ENCODE results near the gene FIGLA. TPM values are rescaled to one million over a fixed set of nuclear protein-coding genes. Genes with fewer than 3 reads are reported as not detected.

The FIGLA gene
- total and polyA plus RNA-seq, 2 of the 8 experiments (the other 6 are each of a cell fraction or from before 2014, with no cell fraction given): not detected

DNA sequence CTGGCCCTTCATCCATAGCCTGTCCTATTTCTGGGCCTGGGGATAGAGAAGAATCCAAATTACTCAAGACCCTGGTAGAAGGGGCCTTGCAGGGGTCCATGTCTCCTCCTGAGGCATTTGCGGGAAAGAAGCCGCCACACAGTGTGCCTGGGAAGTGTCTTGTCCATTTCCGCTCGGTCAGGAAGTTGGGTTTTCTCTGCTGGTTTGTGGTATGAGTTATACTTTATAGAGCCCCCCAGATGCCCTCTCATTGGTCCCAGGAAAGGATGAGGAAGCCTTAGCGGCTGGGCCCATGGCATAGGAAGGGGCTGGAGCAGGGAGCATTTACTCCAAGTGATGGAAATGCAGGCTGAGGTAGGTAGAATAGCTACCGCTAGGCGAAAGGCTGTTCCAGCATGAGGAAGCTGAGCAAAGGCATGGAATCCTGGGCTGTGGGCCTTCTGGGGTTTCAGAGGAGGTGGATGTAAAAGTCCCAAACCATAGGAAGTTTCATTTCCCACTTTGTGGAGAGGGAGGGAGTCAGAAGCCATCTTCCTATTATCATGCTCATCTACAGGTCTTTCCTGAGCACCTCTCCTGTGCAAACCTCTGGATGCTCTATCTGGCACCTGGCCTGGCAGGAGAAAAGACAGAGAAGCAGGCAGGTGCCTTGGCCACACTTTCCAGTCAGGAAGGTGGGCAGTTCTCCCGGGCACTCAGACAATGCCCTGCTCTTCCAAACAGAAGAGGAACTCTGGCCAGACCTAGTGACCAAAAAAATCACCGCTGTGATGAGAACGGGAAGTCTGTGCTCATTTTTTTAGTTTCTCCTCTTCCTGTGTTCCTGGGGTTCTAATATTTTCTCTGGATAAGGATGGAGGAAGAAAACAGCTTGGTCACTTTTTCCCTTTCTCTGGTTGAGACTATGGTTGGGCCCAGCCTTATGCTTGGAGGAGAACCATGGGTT is 47.8 kb upstream of the FIGLA start:
- H3K4me2 ChIP-seq (ENCODE audit: insufficient read depth in 1 of 2, low read depth in 2 of 2, low read length in 2 of 2): no peak overlapping the region
- no peaks in the 10 kb centered on the region; a peak in 1 of 7 replicates for H3K4me1 ChIP-seq (replicated peaks in 1 of 4; ENCODE audit: control insufficient read depth in 3 of 4, insufficient read depth in 4 of 4, low read length in 3 of 4)
- H3K4ac ChIP-seq (replicated peaks; ENCODE audit: insufficient read length, low read depth, low read length): no peak overlapping the region
- no peaks in the 10 kb centered on the region; a peak in 2 of 4 replicates for H3K9me3 ChIP-seq (ENCODE audit: insufficient read depth in 2 of 2, low read depth in 1 of 2, low read length in 1 of 2)
- H3K36me3 ChIP-seq (ENCODE audit: control insufficient read depth in 2 of 4, insufficient read depth in 4 of 4, low read length in 3 of 4): no peaks in the 10 kb centered on the region
- no peak overlapping the region for H3K27ac ChIP-seq (ENCODE audit: low read depth, low read length)
- H2AFZ ChIP-seq (ENCODE audit: low read length): no peak overlapping the region
- 88% methylated on average over 10 of the region's 10 CpGs; no CpG with 5 or more reads in 1 of the 2 experiments for WGBS, 2 experiments (ENCODE audit: extremely low coverage in 1 of 2, insufficient coverage in 1 of 2, insufficient read length in 1 of 2, insufficient replicate concordance in 2 of 2, low coverage in 1 of 2, low lambda C conversion rate in 2 of 2, missing lambda C conversion rate in 1 of 2)
- H4K91ac ChIP-seq (replicated peaks; ENCODE audit: insufficient read length, low read length): no peak overlapping the region
- no peak overlapping the region for H3K56ac ChIP-seq (replicated peaks; ENCODE audit: insufficient read length, low read depth, low read length)
- ChIA-PET CTCF (ENCODE audit: partially characterized antibody) (interaction anchor here (0.8 to 1.4 kb wide), 3 partner anchors 24 to 38 kb away, joined by 3 to 5 read pairs (median 4); no protein-coding TSS in a partner anchor), POLR2A (ENCODE audit: partially characterized antibody) (no interaction called here)
- H3K18ac ChIP-seq (ENCODE audit: extremely low read depth, low read length): no peak overlapping the region
- TF ChIP-seq, protein P1, sequence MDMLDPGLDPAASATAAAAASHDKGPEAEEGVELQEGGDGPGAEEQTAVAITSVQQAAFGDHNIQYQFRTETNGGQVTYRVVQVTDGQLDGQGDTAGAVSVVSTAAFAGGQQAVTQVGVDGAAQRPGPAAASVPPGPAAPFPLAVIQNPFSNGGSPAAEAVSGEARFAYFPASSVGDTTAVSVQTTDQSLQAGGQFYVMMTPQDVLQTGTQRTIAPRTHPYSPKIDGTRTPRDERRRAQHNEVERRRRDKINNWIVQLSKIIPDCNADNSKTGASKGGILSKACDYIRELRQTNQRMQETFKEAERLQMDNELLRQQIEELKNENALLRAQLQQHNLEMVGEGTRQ (IDR thresholded peaks at IDR 0.05; ENCODE audit: low read length): no peak
- TF ChIP-seq CREB1 (IDR thresholded peaks at IDR 0.05) (no peak), GTF2F1 (IDR thresholded peaks at IDR 0.05; ENCODE audit: borderline replicate concordance, low read depth, low read length) (no peak)
- TF ChIP-seq, protein P2, sequence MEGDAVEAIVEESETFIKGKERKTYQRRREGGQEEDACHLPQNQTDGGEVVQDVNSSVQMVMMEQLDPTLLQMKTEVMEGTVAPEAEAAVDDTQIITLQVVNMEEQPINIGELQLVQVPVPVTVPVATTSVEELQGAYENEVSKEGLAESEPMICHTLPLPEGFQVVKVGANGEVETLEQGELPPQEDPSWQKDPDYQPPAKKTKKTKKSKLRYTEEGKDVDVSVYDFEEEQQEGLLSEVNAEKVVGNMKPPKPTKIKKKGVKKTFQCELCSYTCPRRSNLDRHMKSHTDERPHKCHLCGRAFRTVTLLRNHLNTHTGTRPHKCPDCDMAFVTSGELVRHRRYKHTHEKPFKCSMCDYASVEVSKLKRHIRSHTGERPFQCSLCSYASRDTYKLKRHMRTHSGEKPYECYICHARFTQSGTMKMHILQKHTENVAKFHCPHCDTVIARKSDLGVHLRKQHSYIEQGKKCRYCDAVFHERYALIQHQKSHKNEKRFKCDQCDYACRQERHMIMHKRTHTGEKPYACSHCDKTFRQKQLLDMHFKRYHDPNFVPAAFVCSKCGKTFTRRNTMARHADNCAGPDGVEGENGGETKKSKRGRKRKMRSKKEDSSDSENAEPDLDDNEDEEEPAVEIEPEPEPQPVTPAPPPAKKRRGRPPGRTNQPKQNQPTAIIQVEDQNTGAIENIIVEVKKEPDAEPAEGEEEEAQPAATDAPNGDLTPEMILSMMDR (IDR thresholded peaks at IDR 0.05; ENCODE audit: control extremely low read depth in 1 of 3, insufficient read depth in 1 of 3, low read depth in 1 of 3, low read length in 3 of 3): no peak
- H2BK15ac ChIP-seq (ENCODE audit: low read length): no peak overlapping the region
- peaks cover 0 to 2% (median under 1%) of the 10 kb centered on the region in 4 experiments; a peak in 1 of 7 replicates for H3K27me3 ChIP-seq (replicated peaks in 1 of 4; ENCODE audit: control insufficient read depth in 3 of 4, extremely low read depth in 1 of 4, insufficient read depth in 3 of 4, low read length in 3 of 4)
- H2AK5ac ChIP-seq (ENCODE audit: low read depth, low read length): no peak overlapping the region
- FAIRE-seq: no peak
- H3K79me2 ChIP-seq (ENCODE audit: control insufficient read depth in 1 of 2, insufficient read depth in 2 of 2, low read length in 2 of 2): no peaks in the 10 kb centered on the region
- H3K23ac ChIP-seq (ENCODE audit: insufficient read length): no peak overlapping the region
- H3K23me2 ChIP-seq (ENCODE audit: low read depth, low read length): no peaks in the 10 kb centered on the region
- no peak overlapping the region for H3K9ac ChIP-seq (replicated peaks in 1 of 4; ENCODE audit: extremely low read depth in 1 of 4, low read depth in 3 of 4, low read length in 3 of 4)
- H3K79me1 ChIP-seq (ENCODE audit: low read depth, low read length): no peaks in the 10 kb centered on the region
- no peak overlapping the region for H2BK5ac ChIP-seq (ENCODE audit: low read depth, low read length)
- no peaks in the 10 kb centered on the region for H4K20me1 ChIP-seq (replicated peaks in 1 of 2; ENCODE audit: control insufficient read depth in 1 of 2, insufficient read depth in 2 of 2, low read length in 2 of 2)
- H3K4me3 ChIP-seq (ENCODE audit: extremely low read depth in 1 of 4, insufficient read depth in 2 of 4, low read depth in 3 of 4, low read length in 4 of 4): no peak overlapping the region
- peak in 1 of 2 experiments; percentile 16 for DNase-seq (ENCODE audit: low read depth in 1 of 2, low spot score in 2 of 2)
- no peak overlapping the region for H2BK120ac ChIP-seq (replicated peaks; ENCODE audit: low read depth, low read length)
- no peak overlapping the region for H2BK20ac ChIP-seq (ENCODE audit: low read length)
- H3K14ac ChIP-seq (ENCODE audit: insufficient read length): no peak overlapping the region
- H4K8ac ChIP-seq (ENCODE audit: extremely low read depth, insufficient read depth, low read length): no peak overlapping the region
- no peak overlapping the region for H4K5ac ChIP-seq (ENCODE audit: insufficient read length, low read depth, low read length)
- no peak overlapping the region for H2BK12ac ChIP-seq (ENCODE audit: low read depth, low read length)
